ENCODE measurements around the gene PSPH.

Gene PSPH

DNA sequence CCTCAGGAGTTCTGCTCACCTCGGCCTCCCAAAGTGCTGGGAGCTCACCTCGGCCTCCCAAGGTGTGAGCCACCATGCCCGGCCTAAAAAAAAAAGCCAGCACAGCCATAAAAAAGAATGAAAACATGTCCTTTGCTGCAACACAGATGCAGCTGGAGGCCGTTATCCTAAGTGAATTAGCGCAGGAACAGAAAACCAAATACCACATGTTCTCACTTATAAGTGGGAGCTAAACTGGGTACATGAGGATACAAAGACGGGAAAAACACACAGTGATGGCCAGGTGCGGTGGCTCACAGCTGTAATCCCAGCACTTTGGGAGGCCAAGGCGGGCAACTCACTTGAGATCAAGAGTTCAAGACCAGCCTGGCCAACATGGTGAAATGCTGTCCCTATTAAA, 20.9 kb downstream of the PSPH start:
- H2BK15ac ChIP-seq (ENCODE audit: low read length): no peak overlapping the region
- H2BK5ac ChIP-seq (ENCODE audit: low read length): no peak overlapping the region
- no peaks in the 10 kb centered on the region for H3K4me1 ChIP-seq (ENCODE audit: control insufficient read depth in 2 of 2, insufficient read depth in 1 of 2, low read depth in 1 of 2, low read length in 2 of 2)
- H2AK5ac ChIP-seq (ENCODE audit: low read depth, low read length): no peak overlapping the region
- no peaks in the 10 kb centered on the region for H3K27me3 ChIP-seq (ENCODE audit: control insufficient read depth in 3 of 3, insufficient read depth in 3 of 3, low read depth in 1 of 3, low read length in 3 of 3)
- no peak overlapping the region for H2AFZ ChIP-seq (ENCODE audit: low read length)
- no peak overlapping the region for H3K4me3 ChIP-seq (ENCODE audit: low read length in 2 of 2)
- H4K91ac ChIP-seq (ENCODE audit: low read depth, low read length, poor library complexity): no peak overlapping the region
- WGBS, 2 donors (ENCODE audit: extremely low coverage in 2 of 2, insufficient read length in 2 of 2, insufficient replicate concordance in 1 of 2): no CpG with 5 or more reads among the region's 8 CpGs
- H3K36me3 ChIP-seq (replicated peaks in 1 of 2; ENCODE audit: control insufficient read depth in 2 of 2, insufficient read depth in 2 of 2, low read length in 2 of 2): peaks cover 10 to 60% of the 10 kb centered on the region in 2 donors
- no peak overlapping the region for H3K27ac ChIP-seq (replicated peaks; ENCODE audit: low read length)
- no peaks in the 10 kb centered on the region for H3K9me3 ChIP-seq (replicated peaks in 1 of 2; ENCODE audit: control insufficient read depth in 2 of 2, insufficient read depth in 1 of 2, low read depth in 1 of 2, low read length in 2 of 2)
- no peak overlapping the region for H2BK12ac ChIP-seq (ENCODE audit: low read length)
- no peak overlapping the region for H3K9ac ChIP-seq (ENCODE audit: low read depth, low read length, poor library complexity)
- H3K4ac ChIP-seq (ENCODE audit: low read length): no peak overlapping the region
- no peak overlapping the region for H3K23ac ChIP-seq (ENCODE audit: low read depth, low read length, poor library complexity)
- H3K4me2 ChIP-seq (ENCODE audit: insufficient read depth, low read length, poor library complexity, severe bottlenecking): no peak overlapping the region
- H2BK120ac ChIP-seq (ENCODE audit: low read depth, low read length): no peak overlapping the region
- no peaks in the 10 kb centered on the region for H3K79me1 ChIP-seq (ENCODE audit: low read depth, low read length)
- no peak overlapping the region for H3K18ac ChIP-seq (ENCODE audit: low read length)
- DNase-seq (ENCODE audit: low spot score): no peak
- H3K14ac ChIP-seq (ENCODE audit: low read length): no peak overlapping the region
- no peak overlapping the region for H4K8ac ChIP-seq (ENCODE audit: low read depth, low read length)

DNA sequence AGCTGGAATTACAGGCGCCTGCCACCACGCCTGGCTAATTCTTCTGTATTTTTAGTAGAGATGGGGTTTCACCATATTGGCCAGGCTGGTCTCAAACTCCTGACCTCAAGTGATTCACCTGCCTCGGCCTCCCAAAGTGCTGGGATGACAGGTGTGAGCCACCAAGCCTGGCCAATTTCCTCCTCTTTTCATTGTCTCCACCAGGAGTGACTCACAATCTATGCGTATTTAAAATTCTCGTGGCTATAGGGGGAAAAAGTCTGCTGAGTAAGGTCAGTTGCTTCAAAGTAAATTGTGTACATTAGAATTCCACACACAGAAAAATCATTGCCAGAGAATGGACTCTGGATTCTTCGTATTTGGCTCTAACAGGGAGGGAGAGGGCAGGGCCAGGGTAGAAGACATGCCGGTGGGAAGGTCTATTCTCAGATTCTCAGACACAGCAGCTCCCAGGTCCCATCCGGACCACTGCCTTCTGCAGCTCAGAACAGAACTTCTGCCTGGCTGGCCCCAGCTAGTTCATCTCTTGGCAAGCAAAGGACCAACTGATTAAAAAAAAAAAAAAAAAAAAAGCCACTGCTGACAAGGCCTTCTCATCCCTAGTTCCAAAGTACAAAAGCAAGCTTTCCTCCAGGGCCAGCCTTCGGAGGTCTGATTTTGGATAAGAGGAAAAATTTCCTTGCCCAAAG, 22.2 kb downstream of the PSPH start:
- DNase-seq (ENCODE audit: low spot score): no peak
- Histone ChIP-seq H4K91ac (ENCODE audit: low read depth, low read length, poor library complexity) (no peak overlapping the region), H3K9ac (ENCODE audit: low read depth, low read length, poor library complexity) (no peak overlapping the region), H3K14ac (ENCODE audit: low read length) (no peak overlapping the region), H3K4me2 (ENCODE audit: insufficient read depth, low read length, poor library complexity, severe bottlenecking) (no peak overlapping the region), H2BK15ac (ENCODE audit: low read length) (no peak overlapping the region), H3K23ac (ENCODE audit: low read depth, low read length, poor library complexity) (no peak overlapping the region), H2AFZ (ENCODE audit: low read length) (no peak overlapping the region), H2AK5ac (ENCODE audit: low read depth, low read length) (no peak overlapping the region), H2BK12ac (ENCODE audit: low read length) (no peak overlapping the region), H3K4ac (ENCODE audit: low read length) (no peak overlapping the region), H3K79me1 (ENCODE audit: low read depth, low read length) (no peaks in the 10 kb centered on the region), H3K18ac (ENCODE audit: low read length) (no peak overlapping the region), H4K8ac (ENCODE audit: low read depth, low read length) (no peak overlapping the region), H3K27me3 (ENCODE audit: control insufficient read depth in 3 of 3, insufficient read depth in 3 of 3, low read depth in 1 of 3, low read length in 3 of 3) (no peaks in the 10 kb centered on the region), H3K27ac (replicated peaks; ENCODE audit: low read length) (no peak overlapping the region), H3K36me3 (replicated peaks in 1 of 2; ENCODE audit: control insufficient read depth in 2 of 2, insufficient read depth in 2 of 2, low read length in 2 of 2) (peaks cover 12 to 70% of the 10 kb centered on the region in 2 donors), H2BK120ac (ENCODE audit: low read depth, low read length) (no peak overlapping the region), H2BK5ac (ENCODE audit: low read length) (no peak overlapping the region), H3K4me1 (ENCODE audit: control insufficient read depth in 2 of 2, insufficient read depth in 1 of 2, low read depth in 1 of 2, low read length in 2 of 2) (no peaks in the 10 kb centered on the region), H3K9me3 (replicated peaks in 1 of 2; ENCODE audit: control insufficient read depth in 2 of 2, insufficient read depth in 1 of 2, low read depth in 1 of 2, low read length in 2 of 2) (no peaks in the 10 kb centered on the region), H3K4me3 (ENCODE audit: low read length in 2 of 2) (no peak overlapping the region)
- no CpG with 5 or more reads among the region's 9 CpGs for WGBS, 2 donors (ENCODE audit: extremely low coverage in 2 of 2, insufficient read length in 2 of 2, insufficient replicate concordance in 1 of 2)

DNA sequence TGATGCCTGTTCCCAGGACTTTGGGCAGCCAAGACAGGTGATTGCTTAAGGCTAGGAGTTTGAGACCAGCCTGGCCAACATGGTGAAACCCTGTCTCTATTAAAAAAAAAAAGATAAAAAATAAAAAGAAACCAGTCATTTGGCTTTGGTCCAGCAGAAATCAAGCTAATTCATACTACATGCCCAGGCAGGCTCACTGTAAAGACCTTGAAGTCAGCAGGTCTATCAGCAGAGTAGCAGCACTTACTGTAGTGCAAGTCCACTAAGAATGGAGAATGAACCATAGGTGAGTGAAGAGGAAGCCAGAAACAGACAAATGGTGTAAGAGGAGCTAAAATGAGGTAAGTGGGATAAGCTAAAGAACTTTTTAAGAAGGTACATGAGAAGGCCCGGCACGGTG, 24.7 kb downstream of the PSPH start:
- Histone ChIP-seq H3K9ac (ENCODE audit: low read depth, low read length, poor library complexity) (no peak overlapping the region), H3K4me3 (ENCODE audit: low read length in 2 of 2) (no peak overlapping the region), H3K4me2 (ENCODE audit: insufficient read depth, low read length, poor library complexity, severe bottlenecking) (no peak overlapping the region), H2BK15ac (ENCODE audit: low read length) (no peak overlapping the region), H3K18ac (ENCODE audit: low read length) (no peak overlapping the region), H3K23ac (ENCODE audit: low read depth, low read length, poor library complexity) (no peak overlapping the region), H3K27me3 (ENCODE audit: control insufficient read depth in 3 of 3, insufficient read depth in 3 of 3, low read depth in 1 of 3, low read length in 3 of 3) (no peaks in the 10 kb centered on the region), H2BK12ac (ENCODE audit: low read length) (no peak overlapping the region), H2BK120ac (ENCODE audit: low read depth, low read length) (no peak overlapping the region), H3K27ac (replicated peaks; ENCODE audit: low read length) (no peak overlapping the region), H3K9me3 (replicated peaks in 1 of 2; ENCODE audit: control insufficient read depth in 2 of 2, insufficient read depth in 1 of 2, low read depth in 1 of 2, low read length in 2 of 2) (no peaks in the 10 kb centered on the region), H3K4ac (ENCODE audit: low read length) (no peak overlapping the region), H4K91ac (ENCODE audit: low read depth, low read length, poor library complexity) (no peak overlapping the region), H2AFZ (ENCODE audit: low read length) (no peak overlapping the region), H3K79me1 (ENCODE audit: low read depth, low read length) (no peaks in the 10 kb centered on the region), H3K36me3 (replicated peaks in 1 of 2; ENCODE audit: control insufficient read depth in 2 of 2, insufficient read depth in 2 of 2, low read length in 2 of 2) (peaks cover 13 to 77% of the 10 kb centered on the region in 2 donors), H2BK5ac (ENCODE audit: low read length) (no peak overlapping the region), H4K8ac (ENCODE audit: low read depth, low read length) (no peak overlapping the region), H2AK5ac (ENCODE audit: low read depth, low read length) (no peak overlapping the region), H3K4me1 (ENCODE audit: control insufficient read depth in 2 of 2, insufficient read depth in 1 of 2, low read depth in 1 of 2, low read length in 2 of 2) (no peaks in the 10 kb centered on the region), H3K14ac (ENCODE audit: low read length) (no peak overlapping the region)
- no CpG with 5 or more reads among the region's 2 CpGs for WGBS, 2 donors (ENCODE audit: extremely low coverage in 2 of 2, insufficient read length in 2 of 2, insufficient replicate concordance in 1 of 2)
- DNase-seq (ENCODE audit: low spot score): no peak

DNA sequence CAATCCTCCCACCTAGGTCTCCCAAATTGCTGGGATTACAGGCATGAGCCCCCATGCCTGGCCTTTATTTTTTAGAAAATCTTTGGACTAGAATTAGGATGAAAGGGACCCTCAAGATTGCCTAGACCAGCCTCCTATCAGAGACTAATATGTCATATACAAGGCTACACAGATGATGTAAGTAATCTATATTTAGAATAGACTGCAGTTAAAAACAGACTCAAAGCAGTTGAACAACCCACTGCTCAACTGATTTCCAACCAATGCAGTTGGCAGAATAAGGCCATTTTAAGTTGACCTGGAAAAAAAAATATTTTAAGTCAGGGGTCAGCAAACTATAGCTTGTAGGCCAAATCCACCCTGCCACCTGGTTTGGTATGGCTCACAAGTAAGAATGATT, 27.7 kb downstream of the PSPH start:
- H3K18ac ChIP-seq (ENCODE audit: low read length): no peak overlapping the region
- no peak overlapping the region for H2AFZ ChIP-seq (ENCODE audit: low read length)
- H3K36me3 ChIP-seq (replicated peaks in 1 of 2; ENCODE audit: control insufficient read depth in 2 of 2, insufficient read depth in 2 of 2, low read length in 2 of 2): peaks cover 14 to 85% of the 10 kb centered on the region in 2 donors
- H3K4me1 ChIP-seq (ENCODE audit: control insufficient read depth in 2 of 2, insufficient read depth in 1 of 2, low read depth in 1 of 2, low read length in 2 of 2): no peaks in the 10 kb centered on the region
- no peaks in the 10 kb centered on the region for H3K79me1 ChIP-seq (ENCODE audit: low read depth, low read length)
- no peak overlapping the region for H3K4me3 ChIP-seq (ENCODE audit: low read length in 2 of 2)
- no peak overlapping the region for H2BK5ac ChIP-seq (ENCODE audit: low read length)
- H2BK15ac ChIP-seq (ENCODE audit: low read length): no peak overlapping the region
- DNase-seq (ENCODE audit: low spot score): no peak
- H2BK120ac ChIP-seq (ENCODE audit: low read depth, low read length): no peak overlapping the region
- no peak overlapping the region for H3K27ac ChIP-seq (replicated peaks; ENCODE audit: low read length)
- no peak overlapping the region for H4K8ac ChIP-seq (ENCODE audit: low read depth, low read length)
- H3K14ac ChIP-seq (ENCODE audit: low read length): no peak overlapping the region
- no peaks in the 10 kb centered on the region for H3K27me3 ChIP-seq (ENCODE audit: control insufficient read depth in 3 of 3, insufficient read depth in 3 of 3, low read depth in 1 of 3, low read length in 3 of 3)
- no peak overlapping the region for H3K23ac ChIP-seq (ENCODE audit: low read depth, low read length, poor library complexity)
- H2AK5ac ChIP-seq (ENCODE audit: low read depth, low read length): no peak overlapping the region
- H3K9ac ChIP-seq (ENCODE audit: low read depth, low read length, poor library complexity): no peak overlapping the region
- H4K91ac ChIP-seq (ENCODE audit: low read depth, low read length, poor library complexity): no peak overlapping the region
- H3K4me2 ChIP-seq (ENCODE audit: insufficient read depth, low read length, poor library complexity, severe bottlenecking): no peak overlapping the region
- no peak overlapping the region for H3K4ac ChIP-seq (ENCODE audit: low read length)
- no peaks in the 10 kb centered on the region for H3K9me3 ChIP-seq (replicated peaks in 1 of 2; ENCODE audit: control insufficient read depth in 2 of 2, insufficient read depth in 1 of 2, low read depth in 1 of 2, low read length in 2 of 2)
- no peak overlapping the region for H2BK12ac ChIP-seq (ENCODE audit: low read length)
